ENCODE results near the gene CDKN2B-AS1. TPM values are rescaled to one million over a fixed set of nuclear protein-coding genes. Genes with fewer than 3 reads are reported as not detected.

CDKN2B-AS1 gene
- total RNA-seq, 1 donor, result 2.1 TPM

- Histone ChIP-seq H3K9me3 (ENCODE audit: low read depth, low read length) (no peaks in the 10 kb centered on the region), H3K4me1 (ENCODE audit: insufficient read depth, low read length) (peaks cover 37% of the 10 kb centered on the region), H3K27me3 (ENCODE audit: insufficient read depth, low read length) (no peaks in the 10 kb centered on the region), H3K4me3 (ENCODE audit: low read length) (no peak overlapping the region)
These were observed 175.3 kb downstream of the CDKN2B-AS1 start for GRCh38 chr9:22169727-22170503.

Other genes with a start within 250 kb of the CDKN2B-AS1 start
- gene MTAP, start 192.2 kb upstream of the CDKN2B-AS1 start, total RNA-seq, result 11.9 TPM
- 1.2 TPM for gene CDKN2A, start 399 bp upstream of the CDKN2B-AS1 start, total RNA-seq
- gene CDKN2B, start 14.5 kb downstream of the CDKN2B-AS1 start, total RNA-seq, result 0.63 TPM

Measured in mononuclear cell (primary cell).